Stimulated activated naive CD8-positive, alpha-beta T cell treated with anti-CD3 and anti-CD28 coated beads, Interleukin-15, Interleukin-2, amounts not matched to agents 100 ng/mL and 50 ng/mL, for 24 hours (primary cell): ENCODE measurements around the gene RUFY3.
A peak's percentile ranks its signal among the peaks of the same experiment; 100 is the strongest.
"Not testable (repeated sequence)": the region's sequence is repeated elsewhere in the genome, so short reads cannot be mapped to it uniquely, and the experiment has no call there.

Experiments used
- H3K27ac Mint-ChIP-seq: one replicate; pipeline ENCODE4 v1.8.0; 2021; ENCODE audit warnings: mild to moderate bottlenecking, mixed read lengths
- H3K27me3 Mint-ChIP-seq: one replicate; pipeline ENCODE4 v1.8.0; 2021; ENCODE audit warnings: mixed read lengths
- H3K36me3 Mint-ChIP-seq: one replicate; pipeline ENCODE4 v1.8.0; 2021; ENCODE audit warnings: low read depth, mixed read lengths
- H3K4me1 Mint-ChIP-seq: one replicate; pipeline ENCODE4 v1.8.0; 2021; ENCODE audit warnings: low read depth, mixed read lengths
- H3K4me3 Mint-ChIP-seq: one replicate; pipeline ENCODE4 v1.8.0; 2021; ENCODE audit warnings: mild to moderate bottlenecking, mixed read lengths
- H3K9me3 Mint-ChIP-seq: one replicate; pipeline ENCODE4 v1.8.0; 2021; ENCODE audit warnings: mixed read lengths

Gene RUFY3

DNA sequence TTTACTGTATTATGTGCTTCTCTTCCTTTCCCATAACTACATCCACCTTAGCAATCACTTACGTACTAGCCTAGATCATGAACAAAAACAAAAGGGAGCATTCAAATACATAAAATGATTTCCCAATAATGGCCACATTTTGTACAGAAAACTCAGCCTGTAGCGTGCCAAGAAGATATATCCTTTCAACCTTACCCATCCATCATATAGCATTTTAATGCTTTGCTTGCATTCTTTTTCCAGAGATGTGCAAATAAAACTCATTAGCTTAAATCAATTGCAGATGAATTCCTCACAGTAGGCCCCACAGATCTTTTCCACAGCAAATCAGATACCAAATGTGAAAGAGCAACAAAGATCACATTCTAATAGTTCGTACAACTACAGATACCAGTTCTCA lies 97.2 kb downstream of the RUFY3 start:
- Mint-ChIP-seq H3K36me3 (peaks cover 42% of the 10 kb centered on the region), H3K27me3 (no peaks in the 10 kb centered on the region)

GRCh38 chr4:70829015-70829414 lies 107.3 kb downstream of the RUFY3 start:
- H3K27ac Mint-ChIP-seq = no peak overlapping the region
- no peaks in the 10 kb centered on the region for H3K9me3 Mint-ChIP-seq
- H3K36me3 Mint-ChIP-seq = peaks cover 78% of the 10 kb centered on the region
- H3K4me1 Mint-ChIP-seq = no peaks in the 10 kb centered on the region
- no peaks in the 10 kb centered on the region for H3K27me3 Mint-ChIP-seq
- no peak overlapping the region for H3K4me3 Mint-ChIP-seq

More for the DNA sequence above, 97.2 kb downstream of the RUFY3 start:
- Mint-ChIP-seq H3K9me3 (no peaks in the 10 kb centered on the region), H3K27ac (peak overlapping the region; percentile 24), H3K4me1 (peaks cover 11% of the 10 kb centered on the region), H3K4me3 (no peak overlapping the region)

GRCh38 chr4:70829492-70829891 lies 107.7 kb downstream of the RUFY3 start:
- Mint-ChIP-seq H3K27me3 (no peaks in the 10 kb centered on the region), H3K9me3 (no peaks in the 10 kb centered on the region), H3K27ac (no peak overlapping the region), H3K4me3 (no peak overlapping the region), H3K4me1 (no peaks in the 10 kb centered on the region), H3K36me3 (peaks cover 74% of the 10 kb centered on the region)

DNA sequence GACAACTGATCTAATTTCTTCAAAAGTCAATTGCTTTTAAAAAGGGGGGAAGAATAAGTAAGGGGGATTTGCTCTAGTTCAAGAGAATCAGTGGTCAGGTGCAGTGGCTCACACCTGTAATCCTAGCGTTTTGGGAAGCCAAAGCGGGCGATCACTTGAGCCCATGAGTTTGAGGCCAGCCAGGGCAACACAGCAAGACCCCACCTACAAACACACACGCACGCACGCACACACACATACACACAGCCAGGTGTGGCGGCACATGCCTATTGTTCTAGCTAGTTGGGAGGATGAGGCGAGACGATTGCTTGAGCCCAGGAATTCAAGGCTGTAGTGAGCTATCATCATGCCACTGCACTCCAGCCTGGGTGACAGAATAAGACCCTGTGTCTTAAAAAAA lies 108.3 kb downstream of the RUFY3 start:
- Mint-ChIP-seq H3K4me1 (no peaks in the 10 kb centered on the region), H3K27me3 (no peaks in the 10 kb centered on the region), H3K4me3 (no peak overlapping the region), H3K27ac (no peak overlapping the region), H3K36me3 (peaks cover 72% of the 10 kb centered on the region), H3K9me3 (no peaks in the 10 kb centered on the region)

DNA sequence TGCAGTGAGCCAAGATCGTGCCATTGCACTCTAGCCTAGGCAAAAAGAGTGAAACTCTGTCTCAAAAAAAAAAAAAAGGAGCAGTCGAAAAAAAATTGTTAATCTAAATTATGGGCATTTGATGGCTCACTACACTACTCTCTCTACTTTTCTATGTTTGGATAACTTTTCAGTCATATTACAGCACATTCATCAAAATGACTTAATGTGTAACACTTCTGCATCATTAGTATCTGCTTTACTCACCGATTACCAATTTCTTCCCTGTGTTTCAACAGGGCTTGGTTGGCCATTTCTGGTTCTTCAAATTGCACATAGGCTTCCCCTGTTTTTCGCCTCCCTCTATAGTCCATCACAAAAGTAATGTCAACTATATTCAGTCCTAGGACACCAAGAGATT lies 109.5 kb downstream of the RUFY3 start:
- Mint-ChIP-seq H3K27ac (no peak overlapping the region), H3K36me3 (peaks cover 67% of the 10 kb centered on the region), H3K9me3 (no peaks in the 10 kb centered on the region), H3K4me3 (no peak overlapping the region), H3K27me3 (no peaks in the 10 kb centered on the region), H3K4me1 (no peaks in the 10 kb centered on the region)

DNA sequence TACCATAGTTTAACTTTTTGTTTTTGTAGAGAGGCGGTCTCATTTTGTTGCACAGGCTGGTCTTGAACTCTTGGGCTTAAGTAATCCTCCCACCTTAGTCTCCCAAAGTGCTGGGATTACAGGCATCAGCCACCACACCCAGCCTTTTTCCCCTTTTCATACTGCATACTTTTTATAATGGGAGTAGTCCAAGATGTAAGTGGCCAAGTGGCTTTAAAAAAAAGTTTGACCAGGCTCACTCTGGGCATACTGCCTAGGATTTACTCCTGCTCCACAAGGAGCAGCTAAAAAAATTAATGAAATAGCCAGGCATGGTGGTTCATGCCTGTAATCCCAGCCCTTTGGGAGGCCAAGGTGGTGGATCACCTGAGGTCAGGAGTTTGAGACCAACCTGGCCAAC lies 111.9 kb downstream of the RUFY3 start:
- Mint-ChIP-seq H3K27ac (no peak overlapping the region), H3K4me1 (peaks cover 19% of the 10 kb centered on the region), H3K27me3 (no peaks in the 10 kb centered on the region), H3K9me3 (no peaks in the 10 kb centered on the region), H3K4me3 (no peak overlapping the region), H3K36me3 (peaks cover 64% of the 10 kb centered on the region)

- Mint-ChIP-seq H3K4me1 (peaks cover 25% of the 10 kb centered on the region), H3K27ac (no peak overlapping the region), H3K9me3 (no peaks in the 10 kb centered on the region), H3K4me3 (no peak overlapping the region), H3K36me3 (peaks cover 52% of the 10 kb centered on the region), H3K27me3 (no peaks in the 10 kb centered on the region)
Observed at GRCh38 chr4:70836081-70836480, 114.3 kb downstream of the RUFY3 start.

DNA sequence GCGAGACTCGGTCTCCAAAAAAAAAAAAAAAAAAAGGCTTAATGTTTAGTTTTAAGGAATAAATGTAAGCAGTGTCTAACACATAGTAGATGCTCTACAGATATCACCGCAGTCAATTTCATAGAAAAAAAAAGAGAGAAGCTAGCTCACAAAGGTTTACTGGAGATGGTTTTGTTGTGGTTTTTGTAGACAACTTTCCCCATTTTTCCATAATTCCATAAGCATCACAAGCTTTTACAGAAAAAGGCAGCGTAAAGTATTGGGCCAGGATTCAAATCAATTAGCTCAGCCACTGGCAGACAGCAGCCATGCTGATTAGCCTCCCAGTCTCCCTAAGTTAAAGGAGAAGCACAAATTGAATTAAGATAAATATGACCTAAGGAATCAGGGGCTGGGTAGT lies 116.4 kb downstream of the RUFY3 start:
- Mint-ChIP-seq H3K27me3 (no peaks in the 10 kb centered on the region), H3K27ac (peak overlapping the region; percentile 98), H3K9me3 (no peaks in the 10 kb centered on the region), H3K4me1 (peaks cover 46% of the 10 kb centered on the region), H3K4me3 (peak overlapping the region; percentile 96), H3K36me3 (peaks cover 33% of the 10 kb centered on the region)

- Mint-ChIP-seq H3K27ac (peak overlapping the region; percentile 98), H3K9me3 (no peaks in the 10 kb centered on the region), H3K27me3 (no peaks in the 10 kb centered on the region), H3K4me1 (peaks cover 53% of the 10 kb centered on the region), H3K36me3 (peaks cover 28% of the 10 kb centered on the region), H3K4me3 (peak overlapping the region; percentile 96)
Observed at GRCh38 chr4:70838666-70839588, 117.2 kb downstream of the RUFY3 start.

GRCh38 chr4:70839589-70840093 lies 117.9 kb downstream of the RUFY3 start, which contains the start of gene GRSF1:
Gene GRSF1, minus strand, starts transcription at chr4:70839890. Its CDS starts 63 bp downstream, at chr4:70839827.
- no peaks in the 10 kb centered on the region for H3K27me3 Mint-ChIP-seq
- H3K4me1 Mint-ChIP-seq = peaks cover 60% of the 10 kb centered on the region

DNA sequence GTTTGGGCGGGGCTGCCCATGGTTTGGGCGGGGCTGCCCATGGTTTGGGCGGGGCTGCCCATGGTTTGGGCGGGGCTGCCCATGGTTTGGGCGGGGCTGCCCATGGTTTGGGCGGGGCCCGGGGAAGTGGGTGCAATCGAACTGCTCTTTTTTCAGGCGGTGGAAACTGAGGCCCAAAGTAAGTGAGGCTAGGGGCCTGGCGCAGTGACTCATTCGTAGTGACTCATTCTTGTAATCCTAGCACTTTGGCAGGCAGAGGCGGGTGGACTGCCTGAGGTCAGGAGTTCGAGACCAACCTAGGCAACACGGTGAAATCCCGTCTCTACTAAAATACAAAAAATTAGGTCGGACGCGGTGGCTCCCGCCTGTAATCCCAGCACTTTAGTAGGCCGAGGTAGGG lies 118.4 kb downstream of the RUFY3 start:
- Mint-ChIP-seq H3K36me3 (peaks cover 23% of the 10 kb centered on the region), H3K4me1 (peaks cover 64% of the 10 kb centered on the region), H3K4me3 (peak overlapping the region; percentile 45)
- not testable (repeated sequence) for H3K9me3 Mint-ChIP-seq, H3K27me3 Mint-ChIP-seq, H3K27ac Mint-ChIP-seq

More at GRCh38 chr4:70839589-70840093, 117.9 kb downstream of the RUFY3 start, which contains the start of gene GRSF1:
- Mint-ChIP-seq H3K4me3 (peak within 1 kb of the TSS; percentile 96), H3K36me3 (peaks cover 27% of the 10 kb centered on the region), H3K27ac (peak within 1 kb of the TSS; percentile 98), H3K9me3 (no peaks in the 10 kb centered on the region)

- H3K27ac Mint-ChIP-seq, H3K27me3 Mint-ChIP-seq, H3K9me3 Mint-ChIP-seq, H3K4me3 Mint-ChIP-seq: not testable (repeated sequence)
- H3K4me1 Mint-ChIP-seq = peaks cover 64% of the 10 kb centered on the region
- peaks cover 21% of the 10 kb centered on the region for H3K36me3 Mint-ChIP-seq
Observed at GRCh38 chr4:70840631-70841030, 118.9 kb downstream of the RUFY3 start.

GRCh38 chr4:70841211-70841610 lies 119.4 kb downstream of the RUFY3 start:
- peaks cover 16% of the 10 kb centered on the region for H3K36me3 Mint-ChIP-seq
- H3K4me1 Mint-ChIP-seq = peaks cover 64% of the 10 kb centered on the region
- no peaks in the 10 kb centered on the region for H3K9me3 Mint-ChIP-seq
- H3K27ac Mint-ChIP-seq = no peak overlapping the region
- no peaks in the 10 kb centered on the region for H3K27me3 Mint-ChIP-seq
- H3K4me3 Mint-ChIP-seq = no peak overlapping the region

GRCh38 chr4:70841951-70842350 lies 120.2 kb downstream of the RUFY3 start:
- H3K27me3 Mint-ChIP-seq = no peaks in the 10 kb centered on the region
- peaks cover 58% of the 10 kb centered on the region for H3K4me1 Mint-ChIP-seq
- H3K4me3 Mint-ChIP-seq = no peak overlapping the region
- peaks cover 10% of the 10 kb centered on the region for H3K36me3 Mint-ChIP-seq
- peak overlapping the region; percentile 70 for H3K27ac Mint-ChIP-seq
- no peaks in the 10 kb centered on the region for H3K9me3 Mint-ChIP-seq

GRCh38 chr4:70842761-70843435 lies 121.1 kb downstream of the RUFY3 start:
- Mint-ChIP-seq H3K4me3 (peak overlapping the region; percentile 33), H3K9me3 (no peaks in the 10 kb centered on the region), H3K27me3 (no peaks in the 10 kb centered on the region), H3K4me1 (peaks cover 51% of the 10 kb centered on the region), H3K27ac (peak overlapping the region; percentile 69), H3K36me3 (peaks cover 8% of the 10 kb centered on the region)
